Activated CD4-positive, CD25-positive, alpha-beta regulatory T cell treated with anti-CD3 and anti-CD28 coated beads, Interleukin-2, amount 50 U/mL, for 72 hours (primary cell): ENCODE results near the gene MIB1.

Experiments
- DNase-seq: peaks from one replicate; pipeline ENCODE4 v3.0.0; 2021

Gene MIB1

GRCh38 chr18:21820811-21821143, 80.2 kb downstream of the MIB1 start:
- no peak for DNase-seq

DNA sequence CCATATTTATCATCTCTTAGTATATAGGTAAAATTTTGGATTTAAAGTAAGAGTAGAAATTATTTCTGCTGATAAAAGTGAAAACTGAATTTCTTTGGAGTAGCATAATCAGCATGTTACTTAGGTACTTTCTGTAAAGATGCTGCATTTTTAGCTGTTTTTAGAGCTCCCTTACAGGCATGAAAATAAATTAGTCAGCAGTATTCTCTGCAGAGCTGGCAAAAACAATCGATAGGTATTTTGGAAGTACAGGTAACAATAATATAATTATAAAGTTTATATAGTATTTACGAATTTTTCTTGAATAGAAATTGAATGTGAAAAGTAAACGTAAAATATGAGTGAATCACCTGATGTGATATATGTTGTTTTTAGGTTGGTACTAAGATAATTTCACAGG, 83.3 kb downstream of the MIB1 start:
- DNase-seq, result no peak

- no peak for DNase-seq
Observed at GRCh38 chr18:21826196-21826595, 85.6 kb downstream of the MIB1 start.

GRCh38 chr18:21826641-21827302, 86.2 kb downstream of the MIB1 start:
- DNase-seq, result no peak

DNA sequence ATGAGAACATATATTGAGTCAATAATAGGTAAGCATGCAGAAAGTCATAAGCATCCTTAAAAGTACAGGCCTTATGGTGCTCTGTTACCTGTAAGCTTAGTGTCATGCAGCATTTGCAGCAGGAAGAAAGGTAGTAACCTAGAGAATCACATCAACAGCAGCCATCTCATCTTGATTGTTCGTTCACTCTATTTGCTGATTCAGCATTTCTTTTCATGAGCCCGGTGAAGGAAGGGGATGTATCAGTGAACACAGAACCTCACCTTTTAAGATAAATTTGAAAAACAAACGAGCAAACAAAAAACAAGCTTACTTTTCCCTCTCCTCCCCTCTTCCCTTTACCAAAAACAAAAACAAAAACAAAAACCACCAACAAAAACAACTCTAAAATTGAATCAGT, 89.9 kb downstream of the MIB1 start:
- no peak for DNase-seq

- DNase-seq, result no peak
Observed at GRCh38 chr18:21831413-21831831, 90.8 kb downstream of the MIB1 start.

DNA sequence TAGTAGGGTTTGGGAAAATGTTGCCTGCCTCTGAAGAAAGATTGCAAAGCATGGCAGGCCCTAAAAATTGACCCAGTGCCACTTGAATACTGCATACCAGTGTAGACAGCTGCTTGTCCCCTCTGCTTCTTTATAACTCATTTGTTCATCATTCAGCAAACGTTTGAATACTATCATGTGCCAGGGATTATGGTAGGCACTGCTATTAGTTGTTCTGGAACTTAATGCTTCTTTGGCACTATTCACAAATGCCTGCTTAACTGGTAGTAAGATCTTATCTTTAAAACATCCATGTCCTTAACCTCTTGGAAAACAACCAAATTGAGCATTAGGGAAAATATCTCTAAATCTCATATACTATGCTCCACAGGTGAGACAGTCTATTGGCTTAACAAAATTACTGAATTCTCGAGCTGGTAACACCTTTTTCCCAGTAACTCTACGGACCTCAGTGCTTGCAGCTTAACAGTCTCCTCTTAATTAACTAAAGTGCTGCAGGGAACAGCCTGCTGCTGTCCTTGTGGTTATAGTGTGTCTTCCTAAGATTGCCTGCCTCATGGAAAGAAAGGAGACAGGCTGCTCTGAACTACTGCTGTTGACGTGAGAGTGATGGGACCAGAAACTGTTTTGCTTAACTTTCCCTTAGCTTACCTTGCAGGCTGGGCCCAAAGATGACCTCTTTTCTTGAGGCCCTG, 93.2 kb downstream of the MIB1 start:
- no peak for DNase-seq

DNA sequence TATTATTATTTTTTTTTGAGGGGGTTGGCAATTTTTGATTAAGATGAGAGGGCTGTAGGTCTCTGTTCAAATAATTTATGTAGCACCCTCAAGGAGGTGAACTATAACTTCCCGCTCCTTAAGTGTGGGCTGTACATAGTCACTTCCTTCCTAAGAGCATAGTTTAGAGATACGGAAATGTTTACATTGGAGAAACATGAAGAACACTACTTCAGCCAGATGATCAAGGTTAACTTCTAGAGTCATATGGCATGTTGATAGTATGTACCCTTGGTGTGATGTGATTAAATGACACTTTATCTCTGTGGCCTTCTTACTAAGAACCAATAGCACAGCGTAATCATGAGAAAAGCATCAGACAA, 93.7 kb downstream of the MIB1 start:
- DNase-seq, result no peak

GRCh38 chr18:21841570-21841969, 101.0 kb downstream of the MIB1 start:
- DNase-seq, result no peak

- DNase-seq, result no peak
Observed at GRCh38 chr18:21843341-21843740, 102.7 kb downstream of the MIB1 start.

- no peak for DNase-seq
Observed at GRCh38 chr18:21851327-21851961, 110.9 kb downstream of the MIB1 start.

- DNase-seq, result no peak
Observed at GRCh38 chr18:21853016-21853415, 112.4 kb downstream of the MIB1 start.

GRCh38 chr18:21853775-21854552, 113.4 kb downstream of the MIB1 start:
- no peak for DNase-seq

DNA sequence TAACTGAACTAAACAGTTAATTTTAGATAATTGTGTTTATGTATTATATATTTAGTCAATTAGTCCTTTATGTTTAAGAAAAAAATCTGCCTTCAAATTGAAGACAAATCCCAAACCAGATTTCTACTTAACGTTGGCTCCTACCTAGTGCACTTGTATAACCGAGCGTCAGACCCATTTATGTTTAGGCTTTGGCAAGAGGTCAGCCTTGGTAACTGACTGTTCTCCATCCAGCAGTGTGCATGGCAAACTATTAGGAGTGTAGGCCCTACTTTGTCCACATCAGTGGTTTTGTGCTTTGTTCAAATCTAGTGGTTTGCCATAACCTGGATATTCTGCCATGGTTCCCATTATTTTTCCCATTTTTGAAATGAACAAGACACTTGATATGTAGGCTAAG, 114.8 kb downstream of the MIB1 start:
- DNase-seq, result no peak

GRCh38 chr18:21857871-21858270, 117.3 kb downstream of the MIB1 start:
- no peak for DNase-seq

DNA sequence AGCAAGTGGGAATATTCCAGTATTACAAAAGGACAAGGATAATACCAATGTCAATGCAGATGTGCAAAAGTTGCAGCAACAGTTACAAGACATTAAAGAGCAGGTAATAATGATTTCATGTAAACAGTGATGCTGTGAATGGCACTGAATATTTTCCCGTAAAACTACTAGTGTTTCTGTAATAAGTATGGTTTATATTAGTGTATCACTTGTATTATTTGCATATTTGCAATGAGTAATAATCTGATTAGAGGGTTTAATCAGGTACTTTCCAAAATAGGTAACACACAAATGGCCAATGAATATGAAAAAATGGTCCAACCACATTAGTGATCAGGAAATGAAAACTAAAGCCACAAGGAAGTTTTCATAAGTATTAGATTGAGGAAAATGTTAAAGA, 118.0 kb downstream of the MIB1 start:
- no peak for DNase-seq

- DNase-seq, result no peak
Observed at GRCh38 chr18:21864386-21864785, 123.8 kb downstream of the MIB1 start.

DNA sequence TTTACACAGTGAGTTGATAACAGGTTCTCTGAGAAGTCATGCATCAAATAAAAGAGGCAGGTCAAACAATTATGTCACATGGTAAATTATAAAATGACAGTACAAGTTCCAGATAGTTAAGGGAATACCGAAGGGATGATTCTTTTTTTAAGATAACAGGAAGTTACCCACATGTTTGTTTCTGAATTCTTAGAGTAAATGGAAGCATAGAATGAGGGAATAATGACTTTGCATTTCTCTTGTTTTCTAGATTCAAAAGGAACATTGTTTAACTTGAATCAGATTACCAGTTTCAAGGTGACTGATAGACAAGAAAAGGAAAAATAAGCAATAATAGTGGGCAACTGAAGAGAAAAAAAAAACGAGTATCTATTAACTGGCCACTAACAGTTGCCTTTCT, 124.5 kb downstream of the MIB1 start:
- no peak for DNase-seq

DNA sequence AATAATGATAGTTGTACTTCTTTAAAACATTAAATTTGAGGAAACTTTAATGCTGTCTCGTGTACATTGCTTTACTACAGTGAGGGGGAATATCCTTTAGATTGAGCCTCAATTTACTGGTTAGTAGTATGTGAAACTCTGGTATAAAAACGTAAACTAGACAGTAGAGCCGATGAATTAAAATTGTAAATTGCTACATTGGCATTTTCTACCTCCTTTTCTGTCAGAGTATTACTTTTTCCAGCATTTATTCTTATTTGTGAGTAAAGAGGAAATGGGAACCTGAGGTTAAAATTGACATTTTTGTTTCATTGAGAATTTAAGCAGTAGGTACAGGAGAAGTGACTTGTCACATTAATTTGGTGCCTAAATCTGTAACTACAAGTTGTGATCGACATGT, 128.2 kb downstream of the MIB1 start:
- DNase-seq, result no peak

GRCh38 chr18:21889570-21889969, 149.0 kb downstream of the MIB1 start:
- DNase-seq, result no peak

GRCh38 chr18:21894619-21895367, 154.2 kb downstream of the MIB1 start:
- DNase-seq, result no peak

DNA sequence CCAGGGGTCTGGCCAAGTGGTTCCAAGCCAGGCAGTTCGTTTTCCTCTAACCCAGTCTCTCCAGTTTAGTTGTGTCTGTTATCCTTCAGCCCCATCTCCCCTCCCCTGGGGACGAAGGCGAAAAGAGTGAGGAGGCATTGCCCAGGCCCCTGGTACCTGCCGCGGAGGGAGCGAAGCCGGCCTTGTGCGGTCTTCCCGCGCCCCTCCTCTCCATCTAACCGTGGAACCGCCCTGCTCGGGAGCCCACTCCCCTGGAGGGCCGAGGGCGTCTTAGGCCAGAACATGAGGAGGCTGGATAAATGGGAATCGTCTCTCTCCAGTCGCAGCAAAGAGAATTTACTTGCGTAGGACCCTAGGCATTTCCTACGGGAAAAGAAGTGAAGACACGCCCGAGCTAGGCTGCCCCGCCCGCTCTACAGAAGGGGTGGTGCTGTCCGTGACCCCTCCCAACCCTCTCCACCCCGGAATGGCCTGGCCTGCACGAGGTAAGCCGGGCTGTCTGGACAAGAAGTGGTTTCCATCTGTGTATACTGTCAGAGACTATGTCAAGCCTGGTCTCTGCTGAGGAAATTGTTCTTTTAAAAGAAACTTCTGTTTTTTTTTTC, 156.2 kb downstream of the MIB1 start:
- no peak for DNase-seq

- DNase-seq, result no peak
Observed at GRCh38 chr18:21897811-21898210, 157.2 kb downstream of the MIB1 start.
